ENCODE data around the gene ACY1.

ACY1 gene

GRCh38 chr3:52034212-52034611 is 50.9 kb downstream of the ACY1 start:
- H3K9me3 ChIP-seq (ENCODE audit: severe bottlenecking) = no peaks in the 10 kb centered on the region
- TF ChIP-seq CTCF (IDR thresholded peaks at IDR 0.05; ENCODE audit: low read depth, low read length) = no peak
- H3K27me3 ChIP-seq (ENCODE audit: insufficient read depth, low read depth, severe bottlenecking) = no peaks in the 10 kb centered on the region
- DNase-seq = no peak
- H3K27ac ChIP-seq = peak overlapping the region; percentile 92
- no peaks in the 10 kb centered on the region for H3K36me3 ChIP-seq
- H3K4me3 ChIP-seq (ENCODE audit: low read depth, low read length) = no peak overlapping the region

GRCh38 chr3:52034651-52035050 is 51.3 kb downstream of the ACY1 start:
- no peaks in the 10 kb centered on the region for H3K36me3 ChIP-seq
- DNase-seq = no peak
- no peak for TF ChIP-seq CTCF (IDR thresholded peaks at IDR 0.05; ENCODE audit: low read depth, low read length)
- H3K9me3 ChIP-seq (ENCODE audit: severe bottlenecking) = no peaks in the 10 kb centered on the region
- no peak overlapping the region for H3K4me3 ChIP-seq (ENCODE audit: low read depth, low read length)
- H3K27ac ChIP-seq = peak overlapping the region; percentile 92
- H3K27me3 ChIP-seq (ENCODE audit: insufficient read depth, low read depth, severe bottlenecking) = no peaks in the 10 kb centered on the region

- no peaks in the 10 kb centered on the region for H3K9me3 ChIP-seq (ENCODE audit: severe bottlenecking)
- H3K4me3 ChIP-seq (ENCODE audit: low read depth, low read length) = no peak overlapping the region
- DNase-seq = no peak
- no peaks in the 10 kb centered on the region for H3K36me3 ChIP-seq
- no peak for TF ChIP-seq CTCF (IDR thresholded peaks at IDR 0.05; ENCODE audit: low read depth, low read length)
- no peak overlapping the region for H3K27ac ChIP-seq
- H3K27me3 ChIP-seq (ENCODE audit: insufficient read depth, low read depth, severe bottlenecking) = no peaks in the 10 kb centered on the region
These were observed 52.9 kb downstream of the ACY1 start for GRCh38 chr3:52036222-52036694.

GRCh38 chr3:52036829-52037228 is 53.5 kb downstream of the ACY1 start:
- no peak overlapping the region for H3K4me3 ChIP-seq (ENCODE audit: low read depth, low read length)
- H3K27me3 ChIP-seq (ENCODE audit: insufficient read depth, low read depth, severe bottlenecking) = no peaks in the 10 kb centered on the region
- peak; percentile 55 for DNase-seq
- H3K9me3 ChIP-seq (ENCODE audit: severe bottlenecking) = no peaks in the 10 kb centered on the region
- peak overlapping the region; percentile 26; the same call in 1 of the 2 replicates for H3K27ac ChIP-seq
- no peaks in the 10 kb centered on the region for H3K36me3 ChIP-seq
- TF ChIP-seq CTCF (IDR thresholded peaks at IDR 0.05; ENCODE audit: low read depth, low read length) = peak; percentile 39; the same call in 1 of the 2 replicates

GRCh38 chr3:52037291-52037690 is 54.0 kb downstream of the ACY1 start:
- no peak for TF ChIP-seq CTCF (IDR thresholded peaks at IDR 0.05; ENCODE audit: low read depth, low read length)
- Histone ChIP-seq H3K9me3 (ENCODE audit: severe bottlenecking) (no peaks in the 10 kb centered on the region), H3K36me3 (no peaks in the 10 kb centered on the region), H3K27ac (peak overlapping the region; percentile 26), H3K27me3 (ENCODE audit: insufficient read depth, low read depth, severe bottlenecking) (no peaks in the 10 kb centered on the region), H3K4me3 (ENCODE audit: low read depth, low read length) (no peak overlapping the region)
- no peak for DNase-seq

- no peak for DNase-seq
- no peak for TF ChIP-seq CTCF (IDR thresholded peaks at IDR 0.05; ENCODE audit: low read depth, low read length)
- Histone ChIP-seq H3K4me3 (ENCODE audit: low read depth, low read length) (no peak overlapping the region), H3K27me3 (ENCODE audit: insufficient read depth, low read depth, severe bottlenecking) (no peaks in the 10 kb centered on the region), H3K9me3 (ENCODE audit: severe bottlenecking) (no peaks in the 10 kb centered on the region), H3K27ac (peak overlapping the region; percentile 16; the same call in 1 of the 2 replicates), H3K36me3 (no peaks in the 10 kb centered on the region)
These were observed 54.9 kb downstream of the ACY1 start for GRCh38 chr3:52038227-52038626.
